GM21423 (cell line): ENCODE results near the gene ABTB2.
A peak's percentile ranks its signal among the peaks of the same experiment; 100 is the strongest.
"Not testable (repeated sequence)": the region's sequence is repeated elsewhere in the genome, so short reads cannot be mapped to it uniquely, and the experiment has no call there.

Source experiments
- ATAC-seq: cut with Tn5 transposase; IDR thresholded peaks from one replicate; pipeline ENCODE4 v1.9.1; 2021; ENCODE audit warnings: mild to moderate bottlenecking, moderate library complexity; ENCODE audit not compliant: unreplicated experiment

ABTB2 gene

GRCh38 chr11:34267013-34267412 is 90.8 kb downstream of the ABTB2 start:
- ATAC-seq: no peak

- ATAC-seq: no peak
These were observed 91.5 kb downstream of the ABTB2 start for GRCh38 chr11:34266090-34266912.

- no peak for ATAC-seq
These were observed 93.3 kb downstream of the ABTB2 start for GRCh38 chr11:34264303-34265110.

GRCh38 chr11:34263441-34264091 is 94.2 kb downstream of the ABTB2 start:
- no peak for ATAC-seq

- no peak for ATAC-seq
These were observed 95.2 kb downstream of the ABTB2 start for GRCh38 chr11:34262531-34263081.

- ATAC-seq: no peak
These were observed 96.0 kb downstream of the ABTB2 start for GRCh38 chr11:34261820-34262219.

GRCh38 chr11:34261095-34261494 is 96.7 kb downstream of the ABTB2 start:
- no peak for ATAC-seq

GRCh38 chr11:34260072-34260575 is 97.7 kb downstream of the ABTB2 start:
- ATAC-seq: no peak

- no peak for ATAC-seq
These were observed 98.7 kb downstream of the ABTB2 start for GRCh38 chr11:34259087-34259486.

- ATAC-seq: no peak
These were observed 101.2 kb downstream of the ABTB2 start for GRCh38 chr11:34256626-34257025.

- no peak for ATAC-seq
These were observed 101.7 kb downstream of the ABTB2 start for GRCh38 chr11:34256150-34256549.

- ATAC-seq: no peak
These were observed 102.7 kb downstream of the ABTB2 start for GRCh38 chr11:34255101-34255500.

GRCh38 chr11:34254011-34254410 is 103.8 kb downstream of the ABTB2 start:
- no peak for ATAC-seq

GRCh38 chr11:34252651-34253050 is 105.2 kb downstream of the ABTB2 start:
- no peak for ATAC-seq

- ATAC-seq: no peak
These were observed 105.8 kb downstream of the ABTB2 start for GRCh38 chr11:34252015-34252414.

GRCh38 chr11:34251589-34251980 is 106.2 kb downstream of the ABTB2 start:
- no peak for ATAC-seq

- peak; percentile 61 for ATAC-seq
These were observed 106.8 kb downstream of the ABTB2 start for GRCh38 chr11:34250732-34251588.

GRCh38 chr11:34250211-34250610 is 107.6 kb downstream of the ABTB2 start:
- ATAC-seq: no peak

GRCh38 chr11:34249439-34249838 is 108.4 kb downstream of the ABTB2 start:
- no peak for ATAC-seq

- ATAC-seq: not testable (repeated sequence)
These were observed 111.3 kb downstream of the ABTB2 start for GRCh38 chr11:34246511-34246910.
